Jurkat, Clone E6-1 (cell line): Measurements from ENCODE around the gene PYHIN1.
A peak's percentile ranks its signal among the peaks of the same experiment; 100 is the strongest.
"Not testable (repeated sequence)": the region's sequence is repeated elsewhere in the genome, so short reads cannot be mapped to it uniquely, and the experiment has no call there.

Experiments
- DNase-seq: peaks from one replicate; pipeline ENCODE4 v3.0.0-alpha.2; 2011; ENCODE audit warnings: low read depth, low spot score
- H3K4me3 ChIP-seq: 2 replicates; pipeline ENCODE4 v1.5.1; 2011; ENCODE audit warnings: mild to moderate bottlenecking, low read length, control low read depth, moderate library complexity

The PYHIN1 gene

DNA sequence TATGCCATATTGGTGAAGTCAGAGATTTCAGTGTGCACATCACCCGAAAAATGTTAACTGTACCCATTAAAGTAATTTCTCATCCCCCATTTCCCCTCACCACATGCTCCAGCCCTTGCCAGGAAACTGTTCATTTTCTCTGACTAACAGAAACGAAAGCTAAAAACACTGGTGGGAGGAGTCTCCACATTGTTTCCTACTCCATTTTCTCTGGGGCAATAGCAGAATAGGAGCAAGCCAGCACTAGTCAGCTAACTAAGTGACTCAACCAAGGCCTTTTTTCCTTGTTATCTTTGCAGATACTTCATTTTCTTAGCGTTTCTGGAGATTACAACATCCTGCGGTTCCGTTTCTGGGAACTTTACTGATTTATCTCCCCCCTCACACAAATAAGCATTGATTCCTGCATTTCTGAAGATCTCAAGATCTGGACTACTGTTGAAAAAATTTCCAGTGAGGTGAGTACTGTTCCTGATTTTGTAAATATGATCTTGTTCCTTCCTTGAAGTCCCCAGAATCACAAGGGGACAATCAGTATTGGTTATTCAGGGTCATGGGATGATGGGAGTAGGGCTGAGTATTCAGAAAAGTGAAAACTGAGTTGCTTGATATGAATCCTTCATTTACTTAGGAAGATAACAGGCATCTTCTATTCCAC lies 78.5 kb downstream of the PYHIN1 start, which contains the start of gene IFI16:
IFI16 (plus strand) TSS at position 204 of the 658 bp plus-strand sequence. CDS start 4,774 bp downstream, outside the sequence.
- DNase-seq, result peak; percentile 92
- peak within 1 kb of the TSS; percentile 64 for H3K4me3 ChIP-seq

- DNase-seq, result no peak
- H3K4me3 ChIP-seq, result peak overlapping the region; percentile 64
Measured at GRCh38 chr1:159010391-159010790, 79.0 kb downstream of the PYHIN1 start.

DNA sequence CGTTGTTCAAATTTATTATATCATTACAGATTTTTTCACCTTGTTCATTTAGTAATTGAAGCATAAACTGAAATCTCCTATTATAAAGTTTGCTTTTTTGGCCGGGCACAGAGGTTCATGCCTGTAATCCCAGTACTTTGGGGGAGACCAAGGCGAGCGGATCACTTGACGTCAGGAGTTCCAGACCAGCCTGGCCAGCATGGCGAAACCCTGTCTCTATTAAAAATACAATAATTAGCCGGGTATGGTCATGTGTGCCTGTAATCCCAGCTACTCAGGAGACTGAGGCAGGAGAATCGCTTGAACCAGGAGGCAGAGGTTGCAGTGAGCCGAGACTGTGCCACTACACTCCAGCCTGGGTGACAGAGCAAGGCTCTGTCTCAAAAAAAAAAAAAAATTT lies 79.6 kb downstream of the PYHIN1 start:
- DNase-seq, result not testable (repeated sequence)
- H3K4me3 ChIP-seq, result peak overlapping the region; percentile 64

DNA sequence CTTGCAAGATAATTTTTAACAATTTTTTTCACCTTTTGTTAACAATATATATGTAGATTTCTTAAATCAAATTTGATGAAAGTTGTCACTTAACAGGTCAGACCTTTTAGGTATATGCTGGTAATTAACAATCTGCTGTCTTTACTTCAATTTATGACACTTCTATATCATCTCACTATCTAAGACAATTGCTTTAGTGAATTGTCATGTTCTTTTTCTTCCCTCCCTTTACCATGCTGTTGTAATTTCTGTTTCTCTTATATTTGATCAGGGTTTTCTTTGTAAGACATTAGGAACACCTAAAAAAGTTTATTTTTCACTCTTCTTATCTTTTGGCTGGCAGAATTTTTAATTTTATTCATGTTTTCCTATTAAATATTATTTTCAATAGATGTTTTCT lies 80.4 kb downstream of the PYHIN1 start:
- H3K4me3 ChIP-seq, result peak overlapping the region; percentile 64
- DNase-seq, result no peak

DNA sequence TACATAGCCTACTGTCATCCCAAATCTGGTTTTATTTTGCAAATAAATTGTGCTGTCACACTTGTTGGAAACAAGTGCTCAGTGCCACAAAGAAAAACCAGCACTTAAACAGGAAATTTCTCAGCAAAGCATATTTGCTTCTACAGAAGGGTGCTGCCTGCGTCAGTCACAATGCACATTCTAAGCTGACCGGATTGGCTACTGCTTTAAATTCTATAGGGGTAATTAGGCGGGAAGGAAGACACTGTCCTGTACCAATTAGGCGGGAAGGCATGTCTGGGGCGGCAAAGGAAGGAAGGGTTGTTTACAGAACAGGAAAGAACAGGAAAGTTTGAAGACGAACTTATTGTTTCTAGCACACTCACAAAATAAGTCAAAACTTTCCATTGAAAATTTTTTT lies 81.1 kb downstream of the PYHIN1 start:
- DNase-seq, result peak; percentile 72
- peak overlapping the region; percentile 64 for H3K4me3 ChIP-seq

DNA sequence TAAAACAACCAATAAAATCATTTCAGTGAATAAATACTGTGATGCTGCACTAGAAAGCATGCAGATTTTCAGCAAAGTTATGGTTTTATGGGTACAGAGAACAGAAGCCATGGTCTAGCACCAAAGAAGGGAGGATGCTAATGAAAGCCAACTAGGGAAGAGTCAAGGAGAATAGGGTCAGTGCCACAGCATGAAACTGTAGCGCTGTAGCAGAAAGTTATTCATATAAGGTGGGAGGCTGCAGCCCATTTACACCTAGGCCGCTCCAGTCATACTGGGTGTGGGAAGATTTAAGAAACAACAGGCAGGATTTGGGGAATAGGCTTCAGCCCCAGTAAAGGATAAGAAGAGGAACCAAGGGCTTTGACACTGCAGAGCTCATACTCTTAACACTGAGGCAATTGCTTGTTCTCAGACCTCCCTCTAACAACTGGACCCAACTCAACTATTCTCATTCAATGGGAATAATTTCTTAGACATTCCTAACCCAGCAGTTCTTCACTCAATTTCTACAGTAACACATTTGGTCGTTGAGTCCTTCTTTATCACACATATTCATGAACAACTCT lies 82.7 kb downstream of the PYHIN1 start:
- no peak overlapping the region for H3K4me3 ChIP-seq
- DNase-seq, result no peak

DNA sequence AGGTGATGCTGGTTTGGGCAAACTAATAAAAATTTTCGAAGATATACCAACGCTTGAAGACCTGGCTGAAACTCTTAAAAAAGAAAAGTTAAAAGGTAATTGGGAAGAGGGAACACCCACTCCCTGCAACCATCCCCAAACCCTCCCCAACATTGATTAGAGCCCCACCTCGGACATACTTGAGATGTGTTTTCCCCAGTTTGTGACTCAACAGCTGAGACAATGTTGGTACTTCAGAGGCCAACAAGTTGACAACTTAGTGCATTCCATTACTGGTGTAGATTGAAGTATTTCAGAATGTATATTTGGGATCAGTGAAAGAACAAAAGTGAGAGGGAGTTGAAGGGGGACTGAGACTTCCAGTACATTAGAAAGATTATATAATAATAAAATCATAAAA lies 83.5 kb downstream of the PYHIN1 start:
- no peak overlapping the region for H3K4me3 ChIP-seq
- no peak for DNase-seq

- no peak overlapping the region for H3K4me3 ChIP-seq
- peak; percentile 77 for DNase-seq
Measured at GRCh38 chr1:159015440-159015909, 84.1 kb downstream of the PYHIN1 start.

DNA sequence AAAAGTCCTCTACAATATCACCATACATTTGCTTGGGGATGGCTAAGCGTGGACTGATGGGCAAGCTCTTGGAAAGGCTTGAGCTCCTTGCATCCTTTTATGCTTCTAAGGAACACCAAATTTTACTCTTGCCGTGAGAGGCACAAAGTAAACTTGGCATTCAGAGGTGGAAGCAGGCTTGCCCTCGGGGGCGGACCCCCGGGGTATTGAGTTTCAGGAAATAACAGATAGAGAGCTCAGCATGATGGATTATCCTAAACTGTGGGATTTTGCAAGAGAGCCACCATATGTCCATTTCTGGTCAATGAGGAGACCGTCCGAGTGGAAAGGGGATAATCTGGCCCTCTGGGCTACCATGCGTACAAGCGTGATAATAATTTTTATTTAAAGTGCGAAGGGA lies 92.4 kb downstream of the PYHIN1 start:
- no peak overlapping the region for H3K4me3 ChIP-seq
- DNase-seq, result no peak

DNA sequence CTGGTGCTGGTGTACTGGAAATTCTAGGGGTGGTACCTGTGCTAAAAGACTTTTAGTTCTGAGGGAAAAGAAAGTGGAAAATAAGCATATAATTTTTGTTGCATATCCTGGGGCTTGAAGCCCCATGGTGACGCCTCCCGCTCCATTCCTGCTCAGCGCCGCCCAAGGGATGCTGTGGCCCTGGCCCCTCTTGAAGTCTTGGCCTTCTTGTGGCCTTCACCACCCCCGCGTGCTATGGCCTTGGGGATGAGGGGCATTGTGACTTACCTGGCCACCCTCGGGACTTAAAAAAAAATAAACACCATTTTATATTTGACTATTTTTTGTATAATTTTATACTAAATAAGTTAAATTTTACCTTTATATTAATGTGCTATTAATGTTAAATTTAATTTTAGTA lies 93.7 kb downstream of the PYHIN1 start:
- no peak for DNase-seq
- H3K4me3 ChIP-seq, result no peak overlapping the region
